ENCODE data around the gene WNK1. TPM values are rescaled to one million over a fixed set of nuclear protein-coding genes. Genes with fewer than 3 reads are reported as not detected.

WNK1 gene
- total RNA-seq, 3 donors from 2014 or later: 173 to 192 (median 176) TPM

GRCh38 chr12:863285-863684, 110.9 kb downstream of the WNK1 start:
- intact Hi-C loops (cut with DNase I; ENCODE audit: low total_unique reads): no loop called here
- Histone ChIP-seq H3K27me3 (no peaks in the 10 kb centered on the region), H3K27ac (no peak overlapping the region), H3K36me3 (no peaks in the 10 kb centered on the region), H3K9me3 (no peaks in the 10 kb centered on the region), H3K4me3 (no peak overlapping the region), H3K4me1 (no peaks in the 10 kb centered on the region)
- no peak for DNase-seq (ENCODE audit: low spot score in 2 of 2)
- TF ChIP-seq CTCF (IDR thresholded peaks at IDR 0.05) (no peak), POLR2A (IDR thresholded peaks at IDR 0.05) (no peak), POLR2AphosphoS5 (IDR thresholded peaks at IDR 0.05) (no peak)

GRCh38 chr12:865614-866013, 113.2 kb downstream of the WNK1 start:
- intact Hi-C loops (cut with DNase I; ENCODE audit: low total_unique reads): no loop called here
- Histone ChIP-seq H3K27ac (no peak overlapping the region), H3K36me3 (no peaks in the 10 kb centered on the region), H3K4me3 (no peak overlapping the region), H3K27me3 (no peaks in the 10 kb centered on the region), H3K4me1 (no peaks in the 10 kb centered on the region), H3K9me3 (no peaks in the 10 kb centered on the region)
- DNase-seq (ENCODE audit: low spot score in 2 of 2): no peak
- TF ChIP-seq POLR2A (IDR thresholded peaks at IDR 0.05) (no peak), POLR2AphosphoS5 (IDR thresholded peaks at IDR 0.05) (no peak), CTCF (IDR thresholded peaks at IDR 0.05) (no peak)

GRCh38 chr12:867905-868304, 115.5 kb downstream of the WNK1 start:
- no peak for DNase-seq (ENCODE audit: low spot score in 2 of 2)
- no peak for TF ChIP-seq POLR2A (IDR thresholded peaks at IDR 0.05)
- no peak for TF ChIP-seq POLR2AphosphoS5 (IDR thresholded peaks at IDR 0.05)
- TF ChIP-seq CTCF (IDR thresholded peaks at IDR 0.05): no peak
- Histone ChIP-seq H3K27me3 (no peaks in the 10 kb centered on the region), H3K27ac (no peak overlapping the region), H3K9me3 (no peaks in the 10 kb centered on the region), H3K4me1 (no peaks in the 10 kb centered on the region), H3K4me3 (no peak overlapping the region), H3K36me3 (no peaks in the 10 kb centered on the region)
- intact Hi-C loops (cut with DNase I; ENCODE audit: low total_unique reads): no loop called here

GRCh38 chr12:868722-869121, 116.3 kb downstream of the WNK1 start:
- DNase-seq (ENCODE audit: low spot score in 2 of 2): no peak

GRCh38 chr12:870378-870777, 118.0 kb downstream of the WNK1 start:
- no peaks in the 10 kb centered on the region for H3K27me3 ChIP-seq
- intact Hi-C loops (cut with DNase I; ENCODE audit: low total_unique reads): no loop called here
- DNase-seq (ENCODE audit: low spot score in 2 of 2): no peak
- TF ChIP-seq POLR2AphosphoS5 (IDR thresholded peaks at IDR 0.05) (no peak), POLR2A (IDR thresholded peaks at IDR 0.05) (no peak), CTCF (IDR thresholded peaks at IDR 0.05) (no peak)
- no peaks in the 10 kb centered on the region for H3K9me3 ChIP-seq
- H3K36me3 ChIP-seq: no peaks in the 10 kb centered on the region
- H3K27ac ChIP-seq: no peak overlapping the region
- no peaks in the 10 kb centered on the region for H3K4me1 ChIP-seq
- H3K4me3 ChIP-seq: no peak overlapping the region

More at GRCh38 chr12:868722-869121, 116.3 kb downstream of the WNK1 start:
- TF ChIP-seq CTCF (IDR thresholded peaks at IDR 0.05) (no peak), POLR2A (IDR thresholded peaks at IDR 0.05) (no peak), POLR2AphosphoS5 (IDR thresholded peaks at IDR 0.05) (no peak)
- Histone ChIP-seq H3K27ac (no peak overlapping the region), H3K9me3 (no peaks in the 10 kb centered on the region), H3K36me3 (no peaks in the 10 kb centered on the region), H3K4me3 (no peak overlapping the region), H3K4me1 (no peaks in the 10 kb centered on the region), H3K27me3 (no peaks in the 10 kb centered on the region)
- intact Hi-C loops (cut with DNase I; ENCODE audit: low total_unique reads): no loop called here

All from breast epithelium (tissue), 4 donors.